Heart right ventricle (tissue), 16 donors: ENCODE measurements around the gene RHBDL1. TPM values are rescaled to one million over a fixed set of nuclear protein-coding genes. Genes with fewer than 3 reads are reported as not detected.

Experiments used
- ATAC-seq, 8 donors: fragments of 200-7000 bp; cut with Tn5 transposase; one replicate each; pipeline ENCODE4 v1.9.1; 2020; ENCODE audit warnings: mild to moderate bottlenecking in 8 of 8, moderate library complexity in 8 of 8, moderate number of reproducible peaks in 1 of 8
- DNase-seq, 2 donors: peaks; one replicate each; pipeline ENCODE4 v3.0.0-alpha.2; 2020
- H3K27ac ChIP-seq, 10 donors: fragments of 200-600 bp; sonication (generic) in 2 of 10; one replicate each; pipeline versions ENCODE4 v1.5.0 to v1.8.0; 2020 to 2022; ENCODE audit warnings: mild to moderate bottlenecking in 3 of 10
- H3K27me3 ChIP-seq, 7 donors: fragments of 200-600 bp; one replicate each; pipeline ENCODE4 v1.8.0; 2021 to 2022; ENCODE audit warnings: mild to moderate bottlenecking in 2 of 7
- H3K36me3 ChIP-seq, 9 donors: fragments of 200-600 bp; sonication (generic) in 1 of 9; one replicate each; pipeline versions ENCODE4 v1.5.0 to v1.8.0; 2020 to 2022; ENCODE audit warnings: mild to moderate bottlenecking in 2 of 9
- H3K4me1 ChIP-seq, 9 donors: fragments of 200-600 bp; sonication (generic) in 1 of 9; one replicate each; pipeline versions ENCODE4 v1.5.0 to v1.8.0; 2020 to 2022; ENCODE audit warnings: mild to moderate bottlenecking in 4 of 9
- H3K4me3 ChIP-seq, 10 donors: fragments of 200-600 bp; sonication (generic) in 2 of 10; one replicate each; pipeline versions ENCODE4 v1.5.0 to v1.8.0; 2020 to 2022; ENCODE audit warnings: mild to moderate bottlenecking in 7 of 10, moderate library complexity in 2 of 10
- H3K9me3 ChIP-seq, 11 donors: fragments of 200-600 bp in 10 of 11; sonication (generic) in 2 of 11; one replicate each; pipeline versions ENCODE4 v1.5.0 to v1.8.0; 2013 to 2022; ENCODE audit warnings: mild to moderate bottlenecking in 2 of 11, control low read depth in 1 of 11, moderate library complexity in 1 of 11
- CTCF ChIP-seq, 9 donors: fragments of 200-600 bp; sonication (generic) in 2 of 9; IDR thresholded peaks; one replicate each; pipeline versions ENCODE4 v1.5.0 to v1.8.0; 2021 to 2022; ENCODE audit warnings: antibody characterized with exemption in 9 of 9, mild to moderate bottlenecking in 5 of 9, moderate library complexity in 1 of 9
- WGBS, 2 donors: extraction: QIAGEN DNeasy Blood & Tissue Kit; methylation state at CpG; one replicate each; pipeline ENCODE4 v1.1.7; 2013; ENCODE audit warnings: inconsistent platforms in 1 of 2; 5-methylcytosine and 5-hydroxymethylcytosine counted together
- intact Hi-C, 10 donors: fragments of 100-400 bp; cut with DNase I; formaldehyde crosslinking; loops; one replicate each; pipeline versions ENCODE4 v1.11.1 to v1.14.2; 2022
- polyA plus RNA-seq, 2 donors: library from polyadenylated mRNA; stranded (reverse); fragments of 200-250 nt; gene quantifications; one replicate each; pipeline ENCODE4 v1.2.3, GENCODE V29; 2013
- total RNA-seq, 10 donors: library from RNA; stranded (reverse); fragmentation: NEBNext Ultra II Directional in 3 of 10; extraction: Animal tissue kit (Norgen Biotek cat#: 25700) in 3 of 10; gene quantifications; one replicate each; pipeline versions ENCODE4 v1.2.1 to v1.2.4, GENCODE V29; 2021 to 2023
- donor health status: Arrhythmogenic right ventricular cardiomyopathy.
- donor health status: ischemic (EF 13 %, LVEDD 7.1; RV severe dilation, severe dysfunction).
- donor health status: healthy with polysubstance abuse.
- donor health status: DM: no; HTN: yes; CAD: no.
- donor health status: DM: no; HTN: no; CAD: no.
- donor health status: ischemic (EF 25% LVEDD 6.9; RV normal size, moderate dysfunction).
- donor health status: ischemic (EF 25% LVEDD 5.7; RV mildly dilated, moderate dysfunction).
- donor health status: healthy.
- donor health status: DM: yes; HTN: yes; CAD: no.
- donor health status: Ischemic cardiomyopathy.
- donor health status: ischemic (EF 35%, LVEDD 5.7; RV mildly dilated, moderate dysfunction).
- donor health status: nonischemic (EF 11% LVEDD 7.7; RV severe dilation, severe dysfunction).
- donor health status: DM: yes; HTN: yes; CAD: no.
- donor health status: PGD.
- donor health status: ischemic (EF 29% LVEDD 5.4; RV normal size, mild dysfunction).
- donor health status: nonischemic (EF 23%, LVEDD 6.1; RV moderate dilation, normal function).

The RHBDL1 gene
- total and polyA plus RNA-seq, 12 donors, result 0.90 to 7.4 (median 2.1) TPM

- ATAC-seq (no peak), DNase-seq (no peak)
- Histone ChIP-seq H3K4me1 (peaks cover 33 to 64% (median 51%) of the 10 kb centered on the region in 9 donors), H3K27ac (peak overlapping the region in 9 of 10 donors; percentile 64 to 88 (median 82)), H3K4me3 (peak overlapping the region; percentile 40 to 94 (median 76)), H3K27me3 (no peaks in the 10 kb centered on the region), H3K9me3 (no peaks in the 10 kb centered on the region), H3K36me3 (peaks cover 0 to 48% (median 19%) of the 10 kb centered on the region in 9 donors)
- WGBS, 2 donors, result 13 to 14% methylated on average over 54 to 57 of the region's 57 CpGs
- intact Hi-C loops, result no loop called here
- no peak for TF ChIP-seq CTCF (IDR thresholded peaks at IDR 0.05)
These were observed 8.1 kb downstream of the RHBDL1 start for GRCh38 chr16:683396-684070.

- intact Hi-C loops, result no loop called here
- no peaks in the 10 kb centered on the region for H3K9me3 ChIP-seq
- H3K4me3 ChIP-seq, result peak within 1 kb of the TSS; percentile 40 to 94 (median 76)
- H3K27me3 ChIP-seq, result no peaks in the 10 kb centered on the region
- H3K36me3 ChIP-seq, result peaks cover 0 to 48% (median 19%) of the 10 kb centered on the region in 9 donors
- H3K4me1 ChIP-seq, result peaks cover 32 to 67% (median 55%) of the 10 kb centered on the region in 9 donors
- TF ChIP-seq CTCF (IDR thresholded peaks at IDR 0.05), result no peak
- H3K27ac ChIP-seq, result peak within 1 kb of the TSS in 9 of 10 donors; percentile 64 to 88 (median 82)
- ATAC-seq (peak; percentile 64 to 83 (median 76)), DNase-seq (peak; percentile 97 to 99)
- WGBS, 2 donors, result 3 to 4% methylated on average over 87 to 88 of the region's 91 CpGs
These were observed 8.8 kb downstream of the RHBDL1 start, which contains the start of gene JMJD8 for GRCh38 chr16:684071-684794. JMJD8 (minus strand) TSS chr16:684334; CDS start chr16:684319, 15 bp downstream.

DNA sequence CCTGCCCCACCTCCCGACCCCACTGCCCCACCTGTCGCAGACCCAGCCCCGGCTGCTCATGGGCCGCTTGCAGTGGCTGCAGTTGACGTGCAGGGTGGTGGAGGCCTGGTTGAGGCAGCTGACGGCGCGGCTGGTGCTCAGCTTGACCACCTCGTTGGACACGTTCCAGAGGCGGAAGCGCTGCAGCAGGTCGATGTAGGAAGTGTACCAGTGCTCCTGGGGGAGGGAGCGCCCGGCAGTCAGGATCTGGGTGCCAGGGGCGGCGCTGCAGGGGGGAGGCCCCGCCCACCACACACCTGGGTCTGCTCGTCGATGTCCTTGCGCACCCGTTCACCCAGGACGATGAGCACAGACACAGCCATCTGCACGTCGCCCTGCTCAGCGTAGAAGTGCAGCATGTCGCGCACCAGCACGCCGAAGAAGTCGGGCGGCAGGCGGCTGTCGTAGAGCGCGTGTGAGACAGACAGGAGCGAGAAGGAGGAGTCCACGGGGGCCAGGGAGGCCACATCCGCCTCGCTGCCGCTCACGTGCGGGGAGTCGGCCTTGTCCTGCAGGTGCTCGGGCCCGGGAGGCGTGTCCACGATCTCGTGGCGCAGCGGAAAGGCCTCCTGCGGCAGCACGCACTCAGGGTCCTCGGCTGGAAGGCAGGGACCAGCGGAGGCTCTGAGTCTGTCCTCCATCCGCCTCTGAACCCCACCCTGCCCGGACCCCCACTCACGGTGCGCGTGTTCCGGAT is 9.7 kb downstream of the RHBDL1 start:
- peak overlapping the region in 5 of 10 donors; percentile 70 to 85 (median 82) for H3K27ac ChIP-seq
- DNase-seq, result no peak
- no peaks in the 10 kb centered on the region for H3K27me3 ChIP-seq
- ATAC-seq, result peak in 1 of 8 donors; percentile 1
- peaks cover 37 to 71% (median 58%) of the 10 kb centered on the region in 9 donors for H3K4me1 ChIP-seq
- H3K36me3 ChIP-seq, result peaks cover 0 to 48% (median 19%) of the 10 kb centered on the region in 9 donors
- WGBS, 2 donors, result 94 to 95% methylated on average over 61 of the region's 61 CpGs
- H3K4me3 ChIP-seq, result peak overlapping the region; percentile 40 to 94 (median 76)
- intact Hi-C loops, result no loop called here
- H3K9me3 ChIP-seq, result no peaks in the 10 kb centered on the region
- TF ChIP-seq CTCF (IDR thresholded peaks at IDR 0.05), result no peak

DNA sequence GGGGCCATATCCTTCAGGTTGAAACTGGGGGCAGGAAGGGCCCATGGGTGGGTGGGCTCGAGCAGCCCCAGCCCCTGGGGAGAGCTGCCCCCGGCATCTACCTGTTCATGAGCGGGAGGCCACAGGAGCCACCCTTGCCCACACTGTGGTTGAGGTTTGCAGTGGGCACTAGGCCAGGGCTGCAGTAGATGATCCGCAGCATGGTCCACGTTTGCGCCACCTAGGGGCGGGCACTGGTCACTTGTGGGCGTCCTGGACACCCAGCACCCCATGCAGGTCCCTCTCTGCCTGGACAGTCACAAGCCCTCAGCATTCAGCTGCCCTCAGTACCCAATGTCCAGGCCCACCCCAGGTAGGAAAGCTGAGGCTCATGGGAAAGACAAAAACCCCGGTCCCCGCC is 10.5 kb downstream of the RHBDL1 start:
- Histone ChIP-seq H3K27ac (no peak overlapping the region), H3K36me3 (peaks cover 0 to 48% (median 19%) of the 10 kb centered on the region in 9 donors), H3K9me3 (no peaks in the 10 kb centered on the region), H3K4me1 (peaks cover 39 to 73% (median 61%) of the 10 kb centered on the region in 9 donors), H3K27me3 (no peaks in the 10 kb centered on the region), H3K4me3 (no peak overlapping the region)
- peak in 6 of 9 donors; percentile 25 to 47 (median 36) for TF ChIP-seq CTCF (IDR thresholded peaks at IDR 0.05)
- ATAC-seq (no peak), DNase-seq (no peak)
- 71 to 76% methylated on average over 10 of the region's 10 CpGs for WGBS, 2 donors
- intact Hi-C loops, result no loop called here
